Pancreas (tissue), 10 donors: ENCODE data around the gene USP34. TPM values are rescaled to one million over a fixed set of nuclear protein-coding genes. Genes with fewer than 3 reads are reported as not detected.

ENCODE experiments used
- ATAC-seq, 4 donors: fragments of 200-7000 bp; cut with Tn5 transposase; one replicate each; pipeline versions ENCODE4 v1.8.0 to v1.9.1; 2020; ENCODE audit warnings: mild to moderate bottlenecking in 4 of 4, moderate library complexity in 4 of 4
- DNase-seq, 6 donors: peaks; one replicate each; pipeline ENCODE4 v3.0.0-alpha.2; 2020
- FAIRE-seq: peaks from 2 replicates; lab custom pipeline; 2012; peaks lifted over from hg19 to GRCh38; lab: Jason Lieb, UNC
- H3K27ac ChIP-seq, 4 donors: fragments of 200-600 bp; sonication (generic); 1 replicate in 3 of 4; 2 replicates in 1 of 4; pipeline versions ENCODE4 v1.5.0 to v1.8.0; 2020
- H3K27me3 ChIP-seq, 4 donors: fragments of 200-600 bp; one replicate each; pipeline ENCODE4 v1.8.0; 2021
- H3K36me3 ChIP-seq, 3 donors: fragments of 200-600 bp; sonication (generic) in 1 of 3; one replicate each; pipeline versions ENCODE4 v1.5.0 to v1.8.0; 2020 to 2021
- H3K4me1 ChIP-seq, 3 donors: fragments of 200-600 bp; one replicate each; pipeline ENCODE4 v1.8.0; 2021
- H3K4me3 ChIP-seq, 4 donors: fragments of 200-600 bp; sonication (generic) in 2 of 4; one replicate each; pipeline versions ENCODE4 v1.5.0 to v1.8.0; 2020 to 2021
- H3K9me3 ChIP-seq, 4 donors: fragments of 200-600 bp; one replicate each; pipeline ENCODE4 v1.8.0; 2021
- WGBS, 2 donors: extraction: QIAGEN DNeasy Blood & Tissue Kit; methylation state at CpG; one replicate each; pipeline ENCODE4 v1.1.7; 2013; 5-methylcytosine and 5-hydroxymethylcytosine counted together
- intact Hi-C, 3 donors: fragments of 100-400 bp; cut with DNase I; formaldehyde crosslinking; loops; one replicate each; pipeline versions ENCODE4 v1.11.1 to v1.14.2; 2022
- polyA plus RNA-seq, 2 donors: library from polyadenylated mRNA; stranded (reverse); fragments of 200-250 nt; gene quantifications; one replicate each; pipeline ENCODE4 v1.2.3, GENCODE V29; 2013
- total RNA-seq, 6 donors: library from RNA; stranded (reverse); fragmentation: NEBNext Ultra II Directional in 4 of 6; extraction: Animal tissue kit (Norgen Biotek cat#: 25700) in 4 of 6; gene quantifications; one replicate each; pipeline versions ENCODE4 v1.2.1 to v1.2.4, GENCODE V29; 2021 to 2023
- TF ChIP-seq, protein P1 (sequence below), 4 donors: fragments of 200-600 bp; sonication (generic) in 3 of 4; IDR thresholded peaks; one replicate each; pipeline versions ENCODE4 v1.5.0 to v1.8.0; 2021; ENCODE audit warnings: antibody characterized with exemption in 4 of 4
- donor health status: healthy with polysubstance abuse.
- donor health status: DM: no; HTN: no; CAD: no; lungs with moderate emphysema.
- donor health status: DM: no; HTN: no; CAD: no.
- donor health status: control.
- donor health status: control.
- donor health status: Bipolar disorder and iron deficiency.
- donor health status: DM: yes; HTN: yes; CAD: no.
- donor health status: DM: no; HTN: no; CAD: no.
- donor health status: DM: no; HTN: no; CAD: no.
- donor health status: DM: yes; HTN: yes; CAD: no.

The USP34 gene
- total and polyA plus RNA-seq, 8 donors: 30.0 to 58.9 (median 45.1) TPM

DNA sequence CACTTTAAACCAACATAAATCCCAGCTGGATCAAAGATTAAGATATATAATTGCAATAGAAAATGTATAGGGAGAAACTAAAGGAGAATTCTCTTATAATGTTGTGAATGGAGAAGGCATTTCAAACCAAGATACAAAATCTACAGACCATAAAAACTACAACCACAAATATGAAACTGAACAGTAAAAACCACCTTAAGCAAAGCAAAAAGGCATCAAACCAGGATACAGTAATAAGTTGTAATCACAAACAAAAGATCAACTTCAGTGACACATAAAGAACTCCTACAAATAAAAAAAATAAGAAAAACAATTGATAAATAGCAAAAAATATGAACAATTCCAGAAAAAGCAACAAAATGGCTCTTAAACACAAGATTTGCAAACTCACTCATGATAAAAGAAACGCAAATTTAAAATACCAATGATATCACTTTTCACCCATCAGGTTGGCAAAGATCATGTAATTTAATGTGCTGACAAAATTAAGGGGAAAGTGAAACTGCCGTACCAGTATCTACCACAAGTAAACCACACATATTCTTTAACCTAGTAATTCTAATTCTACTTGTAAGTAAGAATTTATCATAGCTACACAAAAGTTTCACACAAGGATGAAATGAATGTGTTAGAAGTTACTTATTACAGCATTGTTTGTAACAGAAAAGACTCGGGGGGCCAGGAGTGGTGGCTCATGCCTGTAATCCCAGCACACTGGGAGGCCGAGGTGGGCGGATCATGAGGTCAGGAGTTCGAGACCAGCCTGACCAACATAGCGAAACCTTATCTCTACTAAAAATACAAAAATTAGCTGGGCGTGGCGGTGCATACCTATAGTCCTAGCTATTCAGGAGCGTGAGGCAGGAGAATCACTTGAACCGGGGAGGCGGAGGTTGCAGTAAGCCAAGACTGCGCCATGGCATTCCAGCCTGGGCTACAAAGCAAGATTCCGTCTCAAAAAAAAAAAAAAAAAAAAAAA lies 101.9 kb downstream of the USP34 start:
- H3K4me1 ChIP-seq: no peaks in the 10 kb centered on the region
- 93 to 96% methylated on average over 14 of the region's 14 CpGs for WGBS, 2 donors
- peaks cover 0 to 10% (median 0%) of the 10 kb centered on the region in 3 donors for H3K36me3 ChIP-seq
- no peak for DNase-seq
- no peak overlapping the region for H3K27ac ChIP-seq
- no peak overlapping the region for H3K4me3 ChIP-seq
- H3K9me3 ChIP-seq: no peaks in the 10 kb centered on the region
- no peak for FAIRE-seq
- intact Hi-C loops: no loop called here
- no peak for ATAC-seq
- TF ChIP-seq, protein P1, sequence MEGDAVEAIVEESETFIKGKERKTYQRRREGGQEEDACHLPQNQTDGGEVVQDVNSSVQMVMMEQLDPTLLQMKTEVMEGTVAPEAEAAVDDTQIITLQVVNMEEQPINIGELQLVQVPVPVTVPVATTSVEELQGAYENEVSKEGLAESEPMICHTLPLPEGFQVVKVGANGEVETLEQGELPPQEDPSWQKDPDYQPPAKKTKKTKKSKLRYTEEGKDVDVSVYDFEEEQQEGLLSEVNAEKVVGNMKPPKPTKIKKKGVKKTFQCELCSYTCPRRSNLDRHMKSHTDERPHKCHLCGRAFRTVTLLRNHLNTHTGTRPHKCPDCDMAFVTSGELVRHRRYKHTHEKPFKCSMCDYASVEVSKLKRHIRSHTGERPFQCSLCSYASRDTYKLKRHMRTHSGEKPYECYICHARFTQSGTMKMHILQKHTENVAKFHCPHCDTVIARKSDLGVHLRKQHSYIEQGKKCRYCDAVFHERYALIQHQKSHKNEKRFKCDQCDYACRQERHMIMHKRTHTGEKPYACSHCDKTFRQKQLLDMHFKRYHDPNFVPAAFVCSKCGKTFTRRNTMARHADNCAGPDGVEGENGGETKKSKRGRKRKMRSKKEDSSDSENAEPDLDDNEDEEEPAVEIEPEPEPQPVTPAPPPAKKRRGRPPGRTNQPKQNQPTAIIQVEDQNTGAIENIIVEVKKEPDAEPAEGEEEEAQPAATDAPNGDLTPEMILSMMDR (IDR thresholded peaks at IDR 0.05): no peak
- H3K27me3 ChIP-seq: no peaks in the 10 kb centered on the region

DNA sequence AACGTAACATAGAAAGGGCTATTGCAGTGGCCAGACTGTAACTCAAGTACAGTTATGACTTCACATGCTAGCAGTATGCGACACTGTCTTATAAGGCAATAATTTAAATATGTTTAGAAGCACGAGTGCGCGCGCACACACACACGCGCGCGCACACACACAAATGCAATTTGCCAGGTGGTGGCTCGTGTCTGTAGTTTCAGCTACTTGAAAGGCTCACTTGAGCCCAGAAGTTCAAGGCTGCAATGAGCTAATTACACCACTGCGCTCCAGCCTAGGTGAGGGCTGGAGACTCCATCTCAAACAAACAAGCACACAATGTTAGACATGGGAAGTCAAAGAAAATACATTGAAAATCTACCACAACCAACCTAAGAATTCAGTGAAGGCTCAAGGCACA lies 103.7 kb downstream of the USP34 start:
- FAIRE-seq: no peak
- ATAC-seq: no peak
- intact Hi-C loops: no loop called here

DNA sequence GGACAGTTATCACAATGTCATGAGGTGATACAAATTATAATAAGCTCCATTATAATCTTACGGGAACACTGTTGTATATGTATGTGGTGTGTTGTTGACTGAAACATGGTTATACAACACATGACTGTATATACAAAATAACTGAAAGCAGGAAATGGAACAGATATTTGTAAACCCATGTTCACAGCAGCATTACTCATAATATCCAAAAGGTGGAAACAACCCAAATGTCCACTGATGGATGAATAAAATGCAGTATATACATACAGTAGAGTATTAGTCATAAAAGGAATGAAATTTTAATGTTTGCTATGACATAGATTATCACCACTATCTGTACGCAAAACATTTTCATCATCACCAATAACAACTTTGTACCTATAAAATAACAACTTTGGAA lies 107.3 kb downstream of the USP34 start:
- H3K27me3 ChIP-seq: no peaks in the 10 kb centered on the region
- FAIRE-seq (no peak), ATAC-seq (no peak), DNase-seq (no peak)
- WGBS, 2 donors: 96 to 97% methylated on average over 2 of the region's 2 CpGs
- no peak overlapping the region for H3K4me3 ChIP-seq
- TF ChIP-seq, protein P1 (IDR thresholded peaks at IDR 0.05): no peak
- intact Hi-C loops: no loop called here
- no peaks in the 10 kb centered on the region for H3K4me1 ChIP-seq
- no peaks in the 10 kb centered on the region for H3K9me3 ChIP-seq
- peaks cover 0 to 6% (median 0%) of the 10 kb centered on the region in 3 donors for H3K36me3 ChIP-seq
- H3K27ac ChIP-seq: no peak overlapping the region

More for the DNA sequence above, 103.7 kb downstream of the USP34 start:
- peaks cover 0 to 10% (median 0%) of the 10 kb centered on the region in 3 donors for H3K36me3 ChIP-seq
- no peak for DNase-seq
- 82 to 83% methylated on average over 12 of the region's 12 CpGs for WGBS, 2 donors
- no peaks in the 10 kb centered on the region for H3K9me3 ChIP-seq
- no peak overlapping the region for H3K4me3 ChIP-seq
- no peaks in the 10 kb centered on the region for H3K27me3 ChIP-seq
- H3K27ac ChIP-seq: no peak overlapping the region
- TF ChIP-seq, protein P1 (IDR thresholded peaks at IDR 0.05): no peak
- no peaks in the 10 kb centered on the region for H3K4me1 ChIP-seq

DNA sequence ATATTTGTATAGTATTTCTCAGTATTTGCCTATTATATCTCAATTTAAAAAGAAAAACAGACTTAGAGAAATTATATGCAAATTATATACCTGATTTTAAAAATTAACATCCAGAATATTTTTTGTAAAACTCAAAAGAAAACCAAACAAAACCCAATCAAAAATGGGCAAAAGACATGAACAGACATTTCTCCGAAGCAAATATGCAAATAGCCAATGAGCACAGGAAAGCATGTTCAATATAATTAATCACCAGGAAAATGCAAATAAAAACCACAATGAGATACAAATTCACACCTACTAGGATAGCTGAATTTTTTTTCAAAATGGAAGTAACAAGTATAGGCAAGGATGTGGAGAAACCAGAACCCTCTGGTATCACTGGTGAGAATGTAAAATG lies 108.0 kb downstream of the USP34 start:
- Histone ChIP-seq H3K9me3 (no peaks in the 10 kb centered on the region), H3K36me3 (peaks cover 0 to 6% (median 0%) of the 10 kb centered on the region in 3 donors), H3K4me1 (no peaks in the 10 kb centered on the region), H3K4me3 (no peak overlapping the region), H3K27me3 (no peaks in the 10 kb centered on the region), H3K27ac (no peak overlapping the region)
- ATAC-seq (no peak), DNase-seq (no peak), FAIRE-seq (peak; percentile 17)
- 95 to 99% methylated on average over 1 of the region's 1 CpG for WGBS, 2 donors
- TF ChIP-seq, protein P1 (IDR thresholded peaks at IDR 0.05): no peak
- intact Hi-C loops: no loop called here

DNA sequence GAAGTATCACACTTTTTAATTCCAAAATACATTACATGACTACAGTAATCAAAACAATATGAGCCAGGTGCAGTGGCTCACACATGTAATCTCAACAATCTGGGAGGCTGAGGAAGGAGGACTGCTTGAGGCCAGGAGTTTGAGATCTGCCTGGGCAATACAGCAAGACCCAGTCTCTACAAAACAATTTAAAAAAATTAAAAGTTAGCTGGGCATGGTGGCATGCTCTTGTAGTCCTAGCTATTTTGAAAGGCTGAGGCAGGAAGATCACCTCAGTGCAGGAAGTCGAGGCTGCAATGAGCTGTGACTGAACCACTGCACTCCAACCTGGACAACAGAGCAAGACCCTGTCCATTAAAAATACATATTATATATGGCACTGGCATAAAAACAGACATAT lies 109.8 kb downstream of the USP34 start:
- peaks cover 0 to 13% (median 0%) of the 10 kb centered on the region in 3 donors for H3K4me1 ChIP-seq
- H3K27me3 ChIP-seq: no peaks in the 10 kb centered on the region
- H3K27ac ChIP-seq: no peak overlapping the region
- H3K9me3 ChIP-seq: no peaks in the 10 kb centered on the region
- WGBS, 2 donors: 96 to 98% methylated on average over 1 of the region's 1 CpG
- no peaks in the 10 kb centered on the region for H3K36me3 ChIP-seq
- FAIRE-seq (no peak), DNase-seq (no peak), ATAC-seq (no peak)
- intact Hi-C loops: no loop called here
- no peak overlapping the region for H3K4me3 ChIP-seq
- TF ChIP-seq, protein P1 (IDR thresholded peaks at IDR 0.05): no peak
